Measurements from ENCODE around the gene TTC19. TPM values are rescaled to one million over a fixed set of nuclear protein-coding genes. Genes with fewer than 3 reads are reported as not detected.
"Not testable (repeated sequence)": the region's sequence is repeated elsewhere in the genome, so short reads cannot be mapped to it uniquely, and the experiment has no call there.

Gene TTC19
- polyA plus RNA-seq, 4 donors = 49.5 to 73.5 (median 59.3) TPM

GRCh38 chr17:15971882-15972281 is 27.7 kb upstream of the TTC19 start:
- DNase-seq (ENCODE audit: low read depth in 4 of 4, low spot score in 2 of 4) = no peak

- no peak for DNase-seq (ENCODE audit: low read depth in 4 of 4, low spot score in 2 of 4)
Measured at GRCh38 chr17:15972497-15972951, 27.1 kb upstream of the TTC19 start.

GRCh38 chr17:15973016-15973415 is 26.6 kb upstream of the TTC19 start:
- no peak for DNase-seq (ENCODE audit: low read depth in 4 of 4, low spot score in 2 of 4)

GRCh38 chr17:15973834-15974233 is 25.8 kb upstream of the TTC19 start:
- DNase-seq (ENCODE audit: low read depth in 4 of 4, low spot score in 2 of 4) = no peak

GRCh38 chr17:15977894-15978293 is 21.7 kb upstream of the TTC19 start:
- DNase-seq (ENCODE audit: low read depth in 4 of 4, low spot score in 2 of 4) = no peak

- DNase-seq (ENCODE audit: low read depth in 4 of 4, low spot score in 2 of 4) = no peak
Measured at GRCh38 chr17:15978606-15979005, 21.0 kb upstream of the TTC19 start.

- not testable (repeated sequence) for DNase-seq (ENCODE audit: low read depth in 4 of 4, low spot score in 2 of 4)
Measured at GRCh38 chr17:15979013-15979412, 20.6 kb upstream of the TTC19 start.

- DNase-seq (ENCODE audit: low read depth in 4 of 4, low spot score in 2 of 4) = no peak
Measured at GRCh38 chr17:15981208-15981607, 18.4 kb upstream of the TTC19 start.

GRCh38 chr17:15981646-15982580 is 17.7 kb upstream of the TTC19 start:
- DNase-seq (ENCODE audit: low read depth in 4 of 4, low spot score in 2 of 4) = no peak

- DNase-seq (ENCODE audit: low read depth in 4 of 4, low spot score in 2 of 4) = no peak
Measured at GRCh38 chr17:15996322-15996721, 3.3 kb upstream of the TTC19 start.

- DNase-seq (ENCODE audit: low read depth in 4 of 4, low spot score in 2 of 4) = no peak
Measured at GRCh38 chr17:15998031-15998562, 1.5 kb upstream of the TTC19 start.

- DNase-seq (ENCODE audit: low read depth in 4 of 4, low spot score in 2 of 4) = peak in 3 of 4 donors; percentile 17 to 42 (median 31)
Measured at GRCh38 chr17:15999974-16000827, 577 bp downstream of the TTC19 start.

- DNase-seq (ENCODE audit: low read depth in 4 of 4, low spot score in 2 of 4) = no peak
Measured at GRCh38 chr17:16001226-16001897, 1.7 kb downstream of the TTC19 start.

- DNase-seq (ENCODE audit: low read depth in 4 of 4, low spot score in 2 of 4) = no peak
Measured at GRCh38 chr17:16002708-16003260, 3.2 kb downstream of the TTC19 start.

- no peak for DNase-seq (ENCODE audit: low read depth in 4 of 4, low spot score in 2 of 4)
Measured at GRCh38 chr17:16003841-16004240, 4.2 kb downstream of the TTC19 start.

GRCh38 chr17:16005636-16006035 is 6.0 kb downstream of the TTC19 start:
- DNase-seq (ENCODE audit: low read depth in 4 of 4, low spot score in 2 of 4) = no peak

- DNase-seq (ENCODE audit: low read depth in 4 of 4, low spot score in 2 of 4) = no peak
Measured at GRCh38 chr17:16007439-16007838, 7.8 kb downstream of the TTC19 start.

- DNase-seq (ENCODE audit: low read depth in 4 of 4, low spot score in 2 of 4) = no peak
Measured at GRCh38 chr17:16013943-16014407, 14.4 kb downstream of the TTC19 start.

- no peak for DNase-seq (ENCODE audit: low read depth in 4 of 4, low spot score in 2 of 4)
Measured at GRCh38 chr17:16019347-16019746, 19.7 kb downstream of the TTC19 start.

- no peak for DNase-seq (ENCODE audit: low read depth in 4 of 4, low spot score in 2 of 4)
Measured at GRCh38 chr17:16023881-16024280, 24.3 kb downstream of the TTC19 start.

Measured in left renal cortex interstitium (tissue), 4 donors.